Measurements from ENCODE around the gene CLRN2. TPM values are rescaled to one million over a fixed set of nuclear protein-coding genes. Genes with fewer than 3 reads are reported as not detected.

CLRN2 gene
- total RNA-seq, 2 experiments from 2014 or later: not detected

DNA sequence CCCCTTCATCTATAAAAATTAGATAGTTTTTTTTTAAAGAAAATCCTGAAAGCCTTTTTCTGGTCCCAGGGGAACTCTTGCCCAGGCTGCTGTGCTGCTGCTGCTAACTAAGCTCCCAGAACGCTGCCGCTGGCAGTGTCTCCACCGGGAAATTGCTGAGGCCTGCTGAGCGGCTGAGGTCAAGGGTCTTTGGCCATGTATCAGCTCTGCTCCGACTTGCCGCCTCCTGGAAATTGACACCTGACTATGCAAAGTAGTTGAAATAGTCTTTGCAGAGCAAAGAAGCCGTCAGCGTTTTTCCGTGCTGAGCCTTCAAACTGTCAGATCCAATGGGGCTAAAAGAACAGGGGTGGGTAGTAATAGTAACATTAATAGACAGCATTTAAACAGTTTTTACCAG lies 3.9 kb upstream of the CLRN2 start:
- Mint-ChIP-seq H3K36me3 (ENCODE audit: low read depth) (peaks cover 22% of the 10 kb centered on the region), H3K4me3 (peak overlapping the region; percentile 96), H3K4me1 (ENCODE audit: low read depth) (peaks cover 21% of the 10 kb centered on the region), H3K27me3 (ENCODE audit: low read depth) (peaks cover 3% of the 10 kb centered on the region), H3K27ac (peak overlapping the region; percentile 88), H3K9me3 (ENCODE audit: insufficient read depth) (no peaks in the 10 kb centered on the region)
- ATAC-seq (no peak), DNase-seq (no peak)
- ChIA-PET POLR2A (no interaction called here), CTCF (interaction anchor here (1.0 kb wide), 1 partner anchor 299 kb away, joined by 3 read pairs; no protein-coding TSS in a partner anchor)

DNA sequence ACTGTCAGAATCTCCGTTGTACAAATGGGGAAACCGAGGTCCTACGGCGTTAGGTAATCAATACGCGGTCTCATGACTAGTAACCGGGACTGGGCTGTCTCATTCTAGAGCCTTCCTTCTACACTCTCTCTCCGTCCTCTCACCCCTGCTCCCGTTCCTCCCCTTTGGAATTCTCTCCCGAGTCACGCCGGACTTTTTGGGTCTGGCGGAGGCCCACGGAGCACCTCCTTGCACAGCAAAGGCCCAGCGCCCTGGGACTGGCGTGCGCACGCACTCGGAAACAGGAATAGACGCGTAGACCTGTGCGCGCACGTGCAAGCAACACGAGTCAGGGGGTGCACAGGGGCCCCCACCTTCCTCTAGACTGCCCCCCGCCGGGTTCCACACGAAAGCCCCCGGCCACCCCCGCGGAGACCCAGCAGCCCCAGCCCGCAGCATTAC lies 3.4 kb upstream of the CLRN2 start:
- Mint-ChIP-seq H3K27me3 (ENCODE audit: low read depth) (peaks cover 4% of the 10 kb centered on the region), H3K27ac (peak overlapping the region; percentile 88), H3K9me3 (ENCODE audit: insufficient read depth) (no peaks in the 10 kb centered on the region), H3K36me3 (ENCODE audit: low read depth) (peaks cover 19% of the 10 kb centered on the region), H3K4me1 (ENCODE audit: low read depth) (peaks cover 21% of the 10 kb centered on the region), H3K4me3 (peak overlapping the region; percentile 96)
- ATAC-seq: peak; percentile 76
- ChIA-PET CTCF (interaction anchor here (1.0 kb wide), 1 partner anchor 298 kb away, joined by 3 read pairs; no protein-coding TSS in a partner anchor), POLR2A (no interaction called here)
- DNase-seq: peak; percentile 64

DNA sequence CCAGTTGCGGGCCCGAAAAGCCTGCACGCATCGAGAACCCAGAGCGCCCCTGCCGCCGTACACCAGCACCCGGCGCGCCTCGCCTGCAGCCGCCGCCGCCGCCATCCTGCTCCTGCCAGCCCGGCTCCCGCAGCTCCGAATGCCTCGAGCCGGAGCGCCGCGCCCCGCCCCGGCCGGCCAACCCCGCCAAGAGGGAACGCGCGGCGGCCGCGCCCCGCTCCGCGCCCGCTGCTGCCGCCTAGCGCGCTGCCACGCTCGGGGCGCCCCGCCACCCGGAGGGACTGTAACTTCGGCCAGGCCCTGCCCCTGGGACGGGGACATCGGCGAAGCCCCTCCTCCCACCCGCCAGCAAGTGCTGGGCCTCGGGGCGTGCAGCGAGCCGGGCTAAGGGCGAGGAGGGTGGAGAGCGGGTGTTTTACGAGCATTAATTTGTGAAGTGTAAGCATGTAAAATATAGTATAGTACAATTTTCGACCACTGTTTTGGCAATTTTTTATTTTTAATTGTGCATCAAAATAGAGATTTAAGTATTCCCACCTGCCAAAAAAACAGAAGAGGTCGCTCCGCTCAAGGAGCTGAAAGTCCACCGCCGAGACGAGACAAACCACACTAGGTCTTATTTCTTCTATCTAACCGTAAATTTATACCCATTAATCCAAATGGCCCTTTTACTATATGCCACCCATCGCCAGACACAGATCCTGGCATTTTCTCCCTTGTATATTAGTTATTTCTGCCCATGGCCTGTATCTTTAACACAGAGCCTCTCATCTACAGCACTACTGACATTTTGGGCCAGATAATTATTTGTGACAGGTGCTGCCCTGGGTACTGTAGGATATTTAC lies 2.8 kb upstream of the CLRN2 start, which contains the start of gene QDPR:
TSS of gene QDPR (minus strand) at position 141 of the 846 bp plus-strand sequence. CDS start at position 105, 36 bp downstream.
- Mint-ChIP-seq H3K27me3 (ENCODE audit: low read depth) (peaks cover 9% of the 10 kb centered on the region), H3K36me3 (ENCODE audit: low read depth) (peaks cover 15% of the 10 kb centered on the region), H3K4me1 (ENCODE audit: low read depth) (peaks cover 21% of the 10 kb centered on the region), H3K4me3 (peak within 1 kb of the TSS; percentile 96), H3K9me3 (ENCODE audit: insufficient read depth) (no peaks in the 10 kb centered on the region), H3K27ac (peak within 1 kb of the TSS; percentile 88)
- POLR2A ChIA-PET: no interaction called here
- DNase-seq (peak; percentile 77), ATAC-seq (peak; percentile 96)
- CTCF ChIA-PET: interaction anchor here (1.0 to 1.9 kb wide), 8 partner anchors 10 to 298 kb away, joined by 3 to 6 read pairs (median 4); no protein-coding TSS in a partner anchor

- CTCF ChIA-PET: interaction anchor here (0.6 to 1.9 kb wide), 9 partner anchors 9 to 293 kb away, joined by 3 to 6 read pairs (median 3); no protein-coding TSS in a partner anchor
- H3K36me3 Mint-ChIP-seq (ENCODE audit: low read depth): peaks cover 11% of the 10 kb centered on the region
- POLR2A ChIA-PET: interaction anchor here (0.7 kb wide), 1 partner anchor 101 kb away, joined by 3 read pairs; the partner anchor contains the start of gene MED28
- ATAC-seq (no peak), DNase-seq (no peak)
- peaks cover 21% of the 10 kb centered on the region for H3K4me1 Mint-ChIP-seq (ENCODE audit: low read depth)
- no peak overlapping the region for H3K27ac Mint-ChIP-seq
- peak overlapping the region; percentile 59 for H3K4me3 Mint-ChIP-seq
- no peaks in the 10 kb centered on the region for H3K9me3 Mint-ChIP-seq (ENCODE audit: insufficient read depth)
- peaks cover 9% of the 10 kb centered on the region for H3K27me3 Mint-ChIP-seq (ENCODE audit: low read depth)
Observed at GRCh38 chr4:17512973-17513665, 1.8 kb upstream of the CLRN2 start.

- ChIA-PET CTCF (interaction anchor here (1.3 kb wide), 1 partner anchor 43 kb away, joined by 4 read pairs; no protein-coding TSS in a partner anchor), POLR2A (no interaction called here)
- Mint-ChIP-seq H3K36me3 (ENCODE audit: low read depth) (peaks cover 3% of the 10 kb centered on the region), H3K27me3 (ENCODE audit: low read depth) (peaks cover 20% of the 10 kb centered on the region), H3K27ac (no peak overlapping the region), H3K9me3 (ENCODE audit: insufficient read depth) (no peaks in the 10 kb centered on the region), H3K4me1 (ENCODE audit: low read depth) (peaks cover 16% of the 10 kb centered on the region), H3K4me3 (no peak overlapping the region)
- no peak for ATAC-seq
- DNase-seq: no peak
Observed at GRCh38 chr4:17515445-17516407, 761 bp downstream of the CLRN2 start.

- H3K27ac Mint-ChIP-seq: no peak overlapping the region
- ATAC-seq (no peak), DNase-seq (no peak)
- CTCF ChIA-PET: interaction anchor here (1.3 kb wide), 1 partner anchor 45 kb away, joined by 4 read pairs; no protein-coding TSS in a partner anchor
- H3K9me3 Mint-ChIP-seq (ENCODE audit: insufficient read depth): no peaks in the 10 kb centered on the region
- peaks cover 25% of the 10 kb centered on the region for H3K27me3 Mint-ChIP-seq (ENCODE audit: low read depth)
- H3K36me3 Mint-ChIP-seq (ENCODE audit: low read depth): no peaks in the 10 kb centered on the region
- POLR2A ChIA-PET: no interaction called here
- H3K4me3 Mint-ChIP-seq: no peak overlapping the region
- peaks cover 8% of the 10 kb centered on the region for H3K4me1 Mint-ChIP-seq (ENCODE audit: low read depth)
Observed at GRCh38 chr4:17516980-17517379, 2.0 kb downstream of the CLRN2 start.

GRCh38 chr4:17517664-17518063 lies 2.7 kb downstream of the CLRN2 start:
- POLR2A ChIA-PET: no interaction called here
- CTCF ChIA-PET: interaction anchor here (0.5 kb wide), 1 partner anchor 57 kb away, joined by 3 read pairs; no protein-coding TSS in a partner anchor
- no peak for ATAC-seq
- Mint-ChIP-seq H3K9me3 (ENCODE audit: insufficient read depth) (no peaks in the 10 kb centered on the region), H3K4me1 (ENCODE audit: low read depth) (peaks cover 4% of the 10 kb centered on the region), H3K4me3 (no peak overlapping the region), H3K27ac (no peak overlapping the region), H3K27me3 (ENCODE audit: low read depth) (peaks cover 25% of the 10 kb centered on the region), H3K36me3 (ENCODE audit: low read depth) (no peaks in the 10 kb centered on the region)
- no peak for DNase-seq

GRCh38 chr4:17521595-17521994 lies 6.6 kb downstream of the CLRN2 start:
- H3K27me3 Mint-ChIP-seq (ENCODE audit: low read depth): peaks cover 26% of the 10 kb centered on the region
- H3K27ac Mint-ChIP-seq: no peak overlapping the region
- no peak overlapping the region for H3K4me3 Mint-ChIP-seq
- H3K36me3 Mint-ChIP-seq (ENCODE audit: low read depth): no peaks in the 10 kb centered on the region
- H3K4me1 Mint-ChIP-seq (ENCODE audit: low read depth): no peaks in the 10 kb centered on the region
- POLR2A ChIA-PET: no interaction called here
- DNase-seq: no peak
- CTCF ChIA-PET: interaction anchor here (1.0 to 1.3 kb wide), 2 partner anchors 20 to 28 kb away, joined by 3 read pairs; no protein-coding TSS in a partner anchor
- H3K9me3 Mint-ChIP-seq (ENCODE audit: insufficient read depth): no peaks in the 10 kb centered on the region
- ATAC-seq: no peak

GRCh38 chr4:17523662-17524061 lies 8.7 kb downstream of the CLRN2 start:
- no peak overlapping the region for H3K27ac Mint-ChIP-seq
- ChIA-PET POLR2A (no interaction called here), CTCF (interaction anchor here (0.9 kb wide), 1 partner anchor 51 kb away, joined by 4 read pairs; no protein-coding TSS in a partner anchor)

DNA sequence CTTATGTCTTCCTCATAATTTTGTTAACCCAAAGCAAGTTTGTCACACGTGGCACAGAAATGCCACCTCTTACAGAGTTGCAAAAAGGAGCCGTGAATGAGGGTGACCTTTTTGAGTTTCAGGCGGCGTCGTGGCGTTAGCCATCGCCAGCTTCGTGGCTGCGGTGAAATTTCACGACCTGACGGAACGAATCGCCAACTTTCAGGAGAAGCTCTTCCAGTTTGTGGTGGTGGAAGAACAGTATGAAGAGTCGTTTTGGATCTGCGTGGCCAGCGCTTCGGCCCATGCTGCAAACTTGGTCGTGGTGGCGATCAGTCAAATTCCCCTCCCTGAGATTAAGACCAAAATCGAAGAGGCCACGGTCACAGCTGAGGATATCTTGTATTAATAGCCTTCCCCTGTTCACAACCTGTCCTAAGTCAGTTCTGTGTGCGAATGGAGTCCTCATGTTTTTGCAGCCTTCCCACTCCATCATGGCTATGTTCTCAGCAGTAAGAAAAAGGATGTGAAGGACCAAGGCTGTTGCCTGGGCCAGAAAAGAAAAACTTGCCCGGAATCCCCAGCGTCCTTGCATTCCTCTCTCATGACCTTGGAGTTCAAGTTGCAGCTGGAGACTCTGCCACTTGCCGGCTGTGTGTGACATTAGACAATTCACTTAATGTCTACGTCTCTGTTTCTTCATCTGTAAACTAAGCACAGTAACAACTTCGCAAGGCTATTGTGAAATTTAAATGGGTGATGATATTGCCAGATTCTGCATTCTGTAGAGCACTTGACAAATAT lies 11.9 kb downstream of the CLRN2 start:
- Mint-ChIP-seq H3K4me3 (no peak overlapping the region), H3K27ac (no peak overlapping the region), H3K36me3 (ENCODE audit: low read depth) (no peaks in the 10 kb centered on the region), H3K27me3 (ENCODE audit: low read depth) (peaks cover 15% of the 10 kb centered on the region), H3K4me1 (ENCODE audit: low read depth) (no peaks in the 10 kb centered on the region), H3K9me3 (ENCODE audit: insufficient read depth) (no peaks in the 10 kb centered on the region)
- ATAC-seq (no peak), DNase-seq (no peak)
- ChIA-PET POLR2A (no interaction called here), CTCF (interaction anchor here (1.1 kb wide), 1 partner anchor 8 kb away, joined by 3 read pairs; no protein-coding TSS in a partner anchor)

More at GRCh38 chr4:17523662-17524061, 8.7 kb downstream of the CLRN2 start:
- no peak for ATAC-seq
- Mint-ChIP-seq H3K9me3 (ENCODE audit: insufficient read depth) (no peaks in the 10 kb centered on the region), H3K27me3 (ENCODE audit: low read depth) (peaks cover 30% of the 10 kb centered on the region), H3K4me1 (ENCODE audit: low read depth) (no peaks in the 10 kb centered on the region), H3K36me3 (ENCODE audit: low read depth) (no peaks in the 10 kb centered on the region), H3K4me3 (no peak overlapping the region)
- DNase-seq: no peak
